ENCODE results near the gene TBC1D21.

Gene TBC1D21

DNA sequence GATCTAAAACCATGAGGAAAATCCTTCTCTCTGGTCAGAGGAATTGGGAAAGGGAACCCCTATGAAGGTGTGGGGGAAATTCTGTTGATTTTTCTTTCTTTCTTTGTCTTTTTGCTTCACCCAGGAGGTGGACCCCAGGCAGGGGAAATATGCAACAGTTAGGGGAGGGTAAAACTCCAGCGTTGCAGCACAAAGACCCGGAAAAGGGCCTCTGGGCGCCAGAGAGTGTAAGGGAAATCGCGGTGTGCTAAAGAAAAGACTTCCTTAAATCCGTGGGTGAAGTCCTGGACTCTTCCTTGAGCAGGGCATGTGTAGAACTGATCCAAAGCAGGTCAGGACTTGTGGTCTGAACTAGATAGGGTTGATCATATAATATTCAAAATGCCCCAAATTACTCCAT, 11.1 kb upstream of the TBC1D21 start:
- Histone ChIP-seq H3K9me3 (ENCODE audit: control insufficient read depth, insufficient read depth, low read length) (no peaks in the 10 kb centered on the region), H3K9ac (ENCODE audit: low read depth, low read length) (no peak overlapping the region), H3K27ac (ENCODE audit: low read depth, low read length) (peak overlapping the region; percentile 69), H3K4me1 (ENCODE audit: control insufficient read depth, insufficient read depth, low read length) (peaks cover 9% of the 10 kb centered on the region), H3K27me3 (ENCODE audit: control insufficient read depth, insufficient read depth, low read length) (no peaks in the 10 kb centered on the region), H3K4me3 (ENCODE audit: low read depth, low read length) (no peak overlapping the region), H3K36me3 (ENCODE audit: control insufficient read depth, insufficient read depth, low read length) (no peaks in the 10 kb centered on the region)

DNA sequence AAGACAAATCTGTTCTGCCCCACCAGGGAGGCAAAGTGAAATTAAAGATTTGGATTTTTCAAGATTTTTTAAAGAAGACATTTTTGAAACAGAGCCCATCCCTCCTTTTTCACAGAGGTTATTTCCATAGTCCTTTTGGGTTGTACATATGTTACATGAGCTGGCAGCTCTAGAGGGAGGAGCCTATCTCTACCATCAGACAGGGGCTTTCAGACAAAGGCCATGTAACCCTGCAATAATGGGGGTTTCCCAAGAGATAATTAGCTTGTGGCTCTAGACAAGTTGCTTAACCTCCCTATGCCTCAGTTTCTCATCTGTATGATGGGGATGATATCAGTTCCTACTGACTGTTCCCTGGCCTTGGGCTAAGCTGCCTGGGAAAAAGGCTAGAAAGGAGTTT, 8.0 kb upstream of the TBC1D21 start:
- Histone ChIP-seq H3K4me1 (ENCODE audit: control insufficient read depth, insufficient read depth, low read length) (peaks cover 9% of the 10 kb centered on the region), H3K27me3 (ENCODE audit: control insufficient read depth, insufficient read depth, low read length) (no peaks in the 10 kb centered on the region), H3K9ac (ENCODE audit: low read depth, low read length) (no peak overlapping the region), H3K27ac (ENCODE audit: low read depth, low read length) (no peak overlapping the region), H3K9me3 (ENCODE audit: control insufficient read depth, insufficient read depth, low read length) (no peaks in the 10 kb centered on the region), H3K4me3 (ENCODE audit: low read depth, low read length) (no peak overlapping the region), H3K36me3 (ENCODE audit: control insufficient read depth, insufficient read depth, low read length) (no peaks in the 10 kb centered on the region)

DNA sequence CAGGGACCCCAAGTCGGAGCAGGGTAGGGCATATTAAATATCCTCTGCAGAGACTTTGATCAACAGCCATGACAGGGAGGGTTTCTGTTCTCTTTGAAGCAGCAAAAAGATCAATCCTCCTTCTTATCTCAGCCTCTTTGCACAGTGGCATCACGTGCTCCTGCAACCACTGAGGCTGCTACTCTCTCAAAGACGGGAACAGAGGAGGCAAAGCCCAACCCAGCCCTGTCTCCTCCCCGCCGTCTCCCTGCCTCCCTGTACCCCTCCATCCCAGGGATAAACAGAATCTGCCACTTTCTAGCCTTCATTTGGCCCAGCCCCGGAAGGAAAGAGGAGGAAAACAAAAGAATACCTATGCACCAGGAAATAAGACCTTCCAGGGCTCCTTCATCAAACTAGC, 7.5 kb upstream of the TBC1D21 start:
- peaks cover 9% of the 10 kb centered on the region for H3K4me1 ChIP-seq (ENCODE audit: control insufficient read depth, insufficient read depth, low read length)
- no peak overlapping the region for H3K4me3 ChIP-seq (ENCODE audit: low read depth, low read length)
- H3K27ac ChIP-seq (ENCODE audit: low read depth, low read length): no peak overlapping the region
- no peaks in the 10 kb centered on the region for H3K27me3 ChIP-seq (ENCODE audit: control insufficient read depth, insufficient read depth, low read length)
- H3K9me3 ChIP-seq (ENCODE audit: control insufficient read depth, insufficient read depth, low read length): no peaks in the 10 kb centered on the region
- H3K36me3 ChIP-seq (ENCODE audit: control insufficient read depth, insufficient read depth, low read length): no peaks in the 10 kb centered on the region
- H3K9ac ChIP-seq (ENCODE audit: low read depth, low read length): no peak overlapping the region

- Histone ChIP-seq H3K27ac (ENCODE audit: low read depth, low read length) (no peak overlapping the region), H3K9me3 (ENCODE audit: control insufficient read depth, insufficient read depth, low read length) (no peaks in the 10 kb centered on the region), H3K4me3 (ENCODE audit: low read depth, low read length) (no peak overlapping the region), H3K9ac (ENCODE audit: low read depth, low read length) (no peak overlapping the region), H3K36me3 (ENCODE audit: control insufficient read depth, insufficient read depth, low read length) (no peaks in the 10 kb centered on the region), H3K27me3 (ENCODE audit: control insufficient read depth, insufficient read depth, low read length) (no peaks in the 10 kb centered on the region), H3K4me1 (ENCODE audit: control insufficient read depth, insufficient read depth, low read length) (peaks cover 9% of the 10 kb centered on the region)
Measured at GRCh38 chr15:73866481-73866880, 6.9 kb upstream of the TBC1D21 start.

- peaks cover 8% of the 10 kb centered on the region for H3K4me1 ChIP-seq (ENCODE audit: control insufficient read depth, insufficient read depth, low read length)
- H3K27ac ChIP-seq (ENCODE audit: low read depth, low read length): no peak overlapping the region
- H3K27me3 ChIP-seq (ENCODE audit: control insufficient read depth, insufficient read depth, low read length): no peaks in the 10 kb centered on the region
Measured at GRCh38 chr15:73866881-73867410, 6.4 kb upstream of the TBC1D21 start.

GRCh38 chr15:73867426-73867825, 5.9 kb upstream of the TBC1D21 start:
- Histone ChIP-seq H3K9me3 (ENCODE audit: control insufficient read depth, insufficient read depth, low read length) (no peaks in the 10 kb centered on the region), H3K27ac (ENCODE audit: low read depth, low read length) (no peak overlapping the region), H3K4me1 (ENCODE audit: control insufficient read depth, insufficient read depth, low read length) (peaks cover 3% of the 10 kb centered on the region), H3K27me3 (ENCODE audit: control insufficient read depth, insufficient read depth, low read length) (0 out of 2 replicates have a peak, but pooled peaks cover under 1% of the 10 kb centered on the region), H3K4me3 (ENCODE audit: low read depth, low read length) (no peak overlapping the region), H3K9ac (ENCODE audit: low read depth, low read length) (no peak overlapping the region), H3K36me3 (ENCODE audit: control insufficient read depth, insufficient read depth, low read length) (no peaks in the 10 kb centered on the region)

More at GRCh38 chr15:73866881-73867410, 6.4 kb upstream of the TBC1D21 start:
- Histone ChIP-seq H3K4me3 (ENCODE audit: low read depth, low read length) (no peak overlapping the region), H3K9ac (ENCODE audit: low read depth, low read length) (no peak overlapping the region), H3K36me3 (ENCODE audit: control insufficient read depth, insufficient read depth, low read length) (no peaks in the 10 kb centered on the region), H3K9me3 (ENCODE audit: control insufficient read depth, insufficient read depth, low read length) (no peaks in the 10 kb centered on the region)

DNA sequence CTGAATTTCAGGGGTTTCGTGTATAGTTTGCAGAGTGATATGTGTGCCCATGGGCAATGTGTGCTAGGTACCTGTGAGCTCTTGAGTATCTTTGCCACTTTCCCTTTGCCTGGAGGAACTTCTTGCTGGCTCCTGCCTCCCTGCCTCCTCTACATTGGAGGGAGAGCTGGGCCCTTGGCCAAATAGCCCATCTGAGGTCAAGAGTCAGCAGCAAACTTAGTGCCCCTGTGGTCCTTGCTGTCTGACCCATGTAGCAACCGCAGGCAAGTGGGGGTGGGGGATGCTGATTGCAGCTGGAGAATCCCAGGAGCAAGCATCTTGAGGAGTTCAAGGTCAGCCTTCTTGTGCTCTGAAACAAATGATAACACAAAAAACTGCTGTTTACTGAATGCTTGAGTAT, 5.4 kb upstream of the TBC1D21 start:
- H3K9me3 ChIP-seq (ENCODE audit: control insufficient read depth, insufficient read depth, low read length): no peaks in the 10 kb centered on the region
- H3K4me1 ChIP-seq (ENCODE audit: control insufficient read depth, insufficient read depth, low read length): peaks cover 2% of the 10 kb centered on the region; the same call in 1 of the 2 replicates
- no peaks in the 10 kb centered on the region for H3K36me3 ChIP-seq (ENCODE audit: control insufficient read depth, insufficient read depth, low read length)
- H3K9ac ChIP-seq (ENCODE audit: low read depth, low read length): no peak overlapping the region
- H3K27me3 ChIP-seq (ENCODE audit: control insufficient read depth, insufficient read depth, low read length): 0 out of 2 replicates have a peak, but pooled peaks cover 4% of the 10 kb centered on the region
- no peak overlapping the region for H3K27ac ChIP-seq (ENCODE audit: low read depth, low read length)
- no peak overlapping the region for H3K4me3 ChIP-seq (ENCODE audit: low read depth, low read length)

GRCh38 chr15:73869216-73869995, 4.0 kb upstream of the TBC1D21 start:
- Histone ChIP-seq H3K27ac (ENCODE audit: low read depth, low read length) (no peak overlapping the region), H3K36me3 (ENCODE audit: control insufficient read depth, insufficient read depth, low read length) (no peaks in the 10 kb centered on the region), H3K27me3 (ENCODE audit: control insufficient read depth, insufficient read depth, low read length) (0 out of 2 replicates have a peak, but pooled peaks cover 4% of the 10 kb centered on the region), H3K9me3 (ENCODE audit: control insufficient read depth, insufficient read depth, low read length) (no peaks in the 10 kb centered on the region), H3K4me1 (ENCODE audit: control insufficient read depth, insufficient read depth, low read length) (peaks cover 2% of the 10 kb centered on the region; the same call in 1 of the 2 replicates), H3K9ac (ENCODE audit: low read depth, low read length) (no peak overlapping the region), H3K4me3 (ENCODE audit: low read depth, low read length) (no peak overlapping the region)

- Histone ChIP-seq H3K9me3 (ENCODE audit: control insufficient read depth, insufficient read depth, low read length) (no peaks in the 10 kb centered on the region), H3K4me1 (ENCODE audit: control insufficient read depth, insufficient read depth, low read length) (peaks cover 2% of the 10 kb centered on the region; the same call in 1 of the 2 replicates), H3K36me3 (ENCODE audit: control insufficient read depth, insufficient read depth, low read length) (no peaks in the 10 kb centered on the region), H3K4me3 (ENCODE audit: low read depth, low read length) (no peak overlapping the region), H3K27ac (ENCODE audit: low read depth, low read length) (no peak overlapping the region), H3K9ac (ENCODE audit: low read depth, low read length) (no peak overlapping the region), H3K27me3 (ENCODE audit: control insufficient read depth, insufficient read depth, low read length) (0 out of 2 replicates have a peak, but pooled peaks cover 4% of the 10 kb centered on the region)
Measured at GRCh38 chr15:73870700-73871408, 2.5 kb upstream of the TBC1D21 start.

GRCh38 chr15:73872346-73872745, 1.0 kb upstream of the TBC1D21 start:
- Histone ChIP-seq H3K27me3 (ENCODE audit: control insufficient read depth, insufficient read depth, low read length) (0 out of 2 replicates have a peak, but pooled peaks cover 4% of the 10 kb centered on the region), H3K9ac (ENCODE audit: low read depth, low read length) (no peak overlapping the region), H3K36me3 (ENCODE audit: control insufficient read depth, insufficient read depth, low read length) (no peaks in the 10 kb centered on the region), H3K9me3 (ENCODE audit: control insufficient read depth, insufficient read depth, low read length) (no peaks in the 10 kb centered on the region), H3K4me1 (ENCODE audit: control insufficient read depth, insufficient read depth, low read length) (no peaks in the 10 kb centered on the region), H3K27ac (ENCODE audit: low read depth, low read length) (no peak overlapping the region), H3K4me3 (ENCODE audit: low read depth, low read length) (no peak overlapping the region)

All from HUES48 (cell line).